Hepatocyte (in vitro differentiated cells): Measurements from ENCODE around the gene MACROD2. TPM values are rescaled to one million over a fixed set of nuclear protein-coding genes. Genes with fewer than 3 reads are reported as not detected.
A peak's percentile ranks its signal among the peaks of the same experiment; 100 is the strongest.

Source experiments
- DNase-seq: peaks from one replicate; pipeline ENCODE4 v3.0.0-alpha.2; 2016; ENCODE audit warnings: low spot score
- H2AFZ ChIP-seq: fragments of 200-600 bp; sonication (generic); 2 replicates; pipeline ENCODE4 v1.6.0; 2016; ENCODE audit warnings: antibody characterized with exemption, mild to moderate bottlenecking
- H3K27ac ChIP-seq: fragments of 200-600 bp; sonication (generic); 2 replicates; pipeline ENCODE4 v1.5.1; 2016; ENCODE audit warnings: mild to moderate bottlenecking
- H3K27me3 ChIP-seq: fragments of 200-600 bp; sonication (generic); 2 replicates; pipeline ENCODE4 v1.6.1; 2016
- H3K36me3 ChIP-seq: fragments of 200-600 bp; sonication (generic); replicated peaks from 2 replicates; pipeline ENCODE4 v1.5.1; 2016; ENCODE audit warnings: low read depth; ENCODE audit not compliant: insufficient read depth
- H3K4me1 ChIP-seq: fragments of 200-600 bp; sonication (generic); 2 replicates; pipeline ENCODE4 v1.5.1; 2016; ENCODE audit warnings: mild to moderate bottlenecking, moderate library complexity; ENCODE audit not compliant: insufficient read depth
- H3K4me2 ChIP-seq: fragments of 200-600 bp; sonication (generic); 2 replicates; pipeline ENCODE4 v1.6.0; 2016
- H3K4me3 ChIP-seq: fragments of 200-600 bp; sonication (generic); 2 replicates; pipeline ENCODE4 v1.5.1; 2016; ENCODE audit warnings: mild to moderate bottlenecking
- H3K79me2 ChIP-seq: fragments of 200-600 bp; sonication (generic); 2 replicates; pipeline ENCODE4 v1.6.0; 2017; ENCODE audit warnings: mild to moderate bottlenecking
- H3K9me2 ChIP-seq: fragments of 200-600 bp; sonication (generic); replicated peaks from 2 replicates; pipeline ENCODE4 v1.6.0; 2017; ENCODE audit warnings: mild to moderate bottlenecking; ENCODE audit not compliant: insufficient read depth
- H3K9me3 ChIP-seq: fragments of 200-600 bp; sonication (generic); 2 replicates; pipeline ENCODE4 v1.5.1; 2016; ENCODE audit warnings: low read depth, mild to moderate bottlenecking
- H4K20me1 ChIP-seq: fragments of 200-600 bp; sonication (generic); 2 replicates; pipeline ENCODE4 v1.6.0; 2016; ENCODE audit warnings: mild to moderate bottlenecking; ENCODE audit not compliant: insufficient read depth, poor library complexity, severe bottlenecking
- EZH2 ChIP-seq: fragments of 200-600 bp; sonication (generic); IDR thresholded peaks from 2 replicates; pipeline ENCODE4 v1.6.1; 2016; ENCODE audit warnings: antibody characterized with exemption, mild to moderate bottlenecking, borderline replicate concordance
- EZH2phosphoT487 ChIP-seq: fragments of 200-600 bp; sonication (generic); IDR thresholded peaks from one replicate; pipeline ENCODE4 v1.6.1; 2018; ENCODE audit warnings: antibody characterized with exemption, mild to moderate bottlenecking, low read depth, moderate library complexity; ENCODE audit not compliant: unreplicated experiment, severe bottlenecking
- WGBS: methylation state at CpG from one replicate; pipeline ENCODE4 v1.1.6; 2016; ENCODE audit warnings: low lambda C conversion rate; ENCODE audit errors: missing lambda C conversion rate; 5-methylcytosine and 5-hydroxymethylcytosine counted together
- polyA plus RNA-seq: library from polyadenylated mRNA; unstranded; fragments of >200 nt; fragmentation: Nextera tagmentation; extraction: Ambion mirVana; gene quantifications from 2 replicates; pipeline ENCODE4 v1.2.1, GENCODE V29; 2016
- total RNA-seq: library from RNA; depleted of rRNA; stranded (reverse); fragments of >200 nt; gene quantifications from 2 replicates; pipeline ENCODE4 v1.2.3, GENCODE V29; 2014
- TF ChIP-seq, protein P1 (sequence below): fragments of 200-600 bp; sonication (generic); IDR thresholded peaks from 2 replicates; pipeline ENCODE4 v1.5.1; 2016; ENCODE audit warnings: antibody characterized with exemption, mild to moderate bottlenecking; ENCODE audit not compliant: poor library complexity

MACROD2 gene
- total and polyA plus RNA-seq, 2 experiments from 2014 or later = 2.4 to 3.1 TPM

GRCh38 chr20:14046534-14046933, 51.2 kb downstream of the MACROD2 start:
- no peak overlapping the region for H3K27ac ChIP-seq
- 96% methylated on average over 2 of the region's 2 CpGs for WGBS
- TF ChIP-seq, protein P1, sequence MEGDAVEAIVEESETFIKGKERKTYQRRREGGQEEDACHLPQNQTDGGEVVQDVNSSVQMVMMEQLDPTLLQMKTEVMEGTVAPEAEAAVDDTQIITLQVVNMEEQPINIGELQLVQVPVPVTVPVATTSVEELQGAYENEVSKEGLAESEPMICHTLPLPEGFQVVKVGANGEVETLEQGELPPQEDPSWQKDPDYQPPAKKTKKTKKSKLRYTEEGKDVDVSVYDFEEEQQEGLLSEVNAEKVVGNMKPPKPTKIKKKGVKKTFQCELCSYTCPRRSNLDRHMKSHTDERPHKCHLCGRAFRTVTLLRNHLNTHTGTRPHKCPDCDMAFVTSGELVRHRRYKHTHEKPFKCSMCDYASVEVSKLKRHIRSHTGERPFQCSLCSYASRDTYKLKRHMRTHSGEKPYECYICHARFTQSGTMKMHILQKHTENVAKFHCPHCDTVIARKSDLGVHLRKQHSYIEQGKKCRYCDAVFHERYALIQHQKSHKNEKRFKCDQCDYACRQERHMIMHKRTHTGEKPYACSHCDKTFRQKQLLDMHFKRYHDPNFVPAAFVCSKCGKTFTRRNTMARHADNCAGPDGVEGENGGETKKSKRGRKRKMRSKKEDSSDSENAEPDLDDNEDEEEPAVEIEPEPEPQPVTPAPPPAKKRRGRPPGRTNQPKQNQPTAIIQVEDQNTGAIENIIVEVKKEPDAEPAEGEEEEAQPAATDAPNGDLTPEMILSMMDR = no peak
- TF ChIP-seq EZH2 = no peak

GRCh38 chr20:14049111-14049510, 53.8 kb downstream of the MACROD2 start:
- Histone ChIP-seq H3K9me3 (no peaks in the 10 kb centered on the region), H3K27me3 (no peaks in the 10 kb centered on the region), H3K79me2 (no peaks in the 10 kb centered on the region), H3K36me3 (no peaks in the 10 kb centered on the region), H4K20me1 (no peaks in the 10 kb centered on the region), H2AFZ (no peak overlapping the region), H3K4me1 (no peaks in the 10 kb centered on the region), H3K27ac (no peak overlapping the region), H3K9me2 (no peaks in the 10 kb centered on the region), H3K4me2 (no peak overlapping the region), H3K4me3 (no peak overlapping the region)
- DNase-seq = no peak
- 95% methylated on average over 4 of the region's 4 CpGs for WGBS
- TF ChIP-seq, protein P1 = no peak
- TF ChIP-seq EZH2 (no peak), EZH2phosphoT487 (no peak)

More at GRCh38 chr20:14046534-14046933, 51.2 kb downstream of the MACROD2 start:
- Histone ChIP-seq H3K4me1 (no peaks in the 10 kb centered on the region), H3K36me3 (no peaks in the 10 kb centered on the region), H3K4me3 (no peak overlapping the region), H4K20me1 (no peaks in the 10 kb centered on the region), H3K9me3 (no peaks in the 10 kb centered on the region), H3K27me3 (no peaks in the 10 kb centered on the region), H2AFZ (no peak overlapping the region), H3K79me2 (no peaks in the 10 kb centered on the region), H3K9me2 (no peaks in the 10 kb centered on the region), H3K4me2 (no peak overlapping the region)
- no peak for DNase-seq

DNA sequence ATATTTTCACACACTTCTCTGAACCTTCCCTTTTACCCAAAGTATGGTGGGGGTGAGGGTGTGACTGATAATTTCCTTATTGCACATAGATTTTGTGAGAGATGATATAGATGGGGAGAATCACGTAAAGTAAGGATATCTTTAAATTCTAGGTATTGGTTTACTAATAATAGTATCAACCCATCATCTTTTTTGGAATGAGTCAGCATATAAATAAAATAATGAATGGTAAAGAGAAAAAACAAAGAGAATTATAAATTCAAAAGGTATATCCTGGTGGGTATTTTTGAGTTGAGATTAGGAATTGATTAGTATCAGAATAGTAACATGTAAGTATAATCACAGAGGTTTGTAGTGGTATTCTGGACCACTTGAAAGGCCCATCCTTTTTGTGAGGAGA, 56.1 kb downstream of the MACROD2 start:
- WGBS = 89% methylated on average over 1 of the region's 1 CpG
- no peak overlapping the region for H2AFZ ChIP-seq
- no peak for DNase-seq
- H4K20me1 ChIP-seq = no peaks in the 10 kb centered on the region
- no peaks in the 10 kb centered on the region for H3K9me2 ChIP-seq
- H3K4me1 ChIP-seq = no peaks in the 10 kb centered on the region
- no peaks in the 10 kb centered on the region for H3K27me3 ChIP-seq
- no peaks in the 10 kb centered on the region for H3K79me2 ChIP-seq
- no peaks in the 10 kb centered on the region for H3K36me3 ChIP-seq
- no peak overlapping the region for H3K4me2 ChIP-seq
- no peak overlapping the region for H3K27ac ChIP-seq
- TF ChIP-seq, protein P1 = no peak
- TF ChIP-seq EZH2phosphoT487 (no peak), EZH2 (no peak)
- H3K4me3 ChIP-seq = no peak overlapping the region
- H3K9me3 ChIP-seq = no peaks in the 10 kb centered on the region

- 8% methylated on average over 4 of the region's 4 CpGs for WGBS
- TF ChIP-seq EZH2 (no peak), EZH2phosphoT487 (no peak)
- TF ChIP-seq, protein P1 = peak; percentile 79
- Histone ChIP-seq H3K4me2 (peak overlapping the region; percentile 21), H4K20me1 (no peaks in the 10 kb centered on the region), H2AFZ (no peak overlapping the region), H3K4me3 (no peak overlapping the region), H3K9me2 (no peaks in the 10 kb centered on the region), H3K9me3 (no peaks in the 10 kb centered on the region), H3K36me3 (no peaks in the 10 kb centered on the region), H3K79me2 (no peaks in the 10 kb centered on the region), H3K4me1 (no peaks in the 10 kb centered on the region), H3K27me3 (no peaks in the 10 kb centered on the region), H3K27ac (no peak overlapping the region)
- peak; percentile 82 for DNase-seq
Measured at GRCh38 chr20:14055127-14055742, 59.9 kb downstream of the MACROD2 start.
